PC-3 (cell line): ENCODE measurements around the gene PUS3. TPM values are rescaled to one million over a fixed set of nuclear protein-coding genes. Genes with fewer than 3 reads are reported as not detected.
A peak's percentile ranks its signal among the peaks of the same experiment; 100 is the strongest.

Experiments used
- ATAC-seq: fragments of 200-7000 bp; cut with Tn5 transposase; 2 replicates; pipeline ENCODE4 v1.9.1; 2020; ENCODE audit warnings: mild to moderate bottlenecking, moderate library complexity
- BruUV-seq: library from RNA; stranded (reverse); fragments of 400-500 nt; replicated peaks from 2 replicates; lab custom pipeline; 2021; lab: Mats Ljungman, UMichigan
- CTCF ChIA-PET: fragments of 300-600 bp; sonication (Branson Sonifier 250); formaldehyde crosslinking; loops from one replicate; lab custom pipeline; 2022; ENCODE audit warnings: antibody characterized with exemption; lab: Charles Lee
- POLR2A ChIA-PET: fragments of 300-600 bp; sonication (Branson Sonifier 250); formaldehyde crosslinking; loops from one replicate; lab custom pipeline; 2022; ENCODE audit warnings: antibody characterized with exemption; ENCODE audit not compliant: unreplicated experiment; lab: Charles Lee
- DNase-seq: peaks from one replicate; pipeline ENCODE4 v3.0.0-alpha.2; 2015
- H2AFZ ChIP-seq: fragments of 300-600 bp; sonication (generic); 2 replicates; pipeline ENCODE4 v1.6.0; 2016; ENCODE audit warnings: antibody characterized with exemption, low read length
- H3F3A ChIP-seq: fragments of 300-600 bp; sonication (generic); one replicate; pipeline ENCODE4 v1.6.0; 2017; ENCODE audit warnings: antibody characterized with exemption, low read length, control low read depth, mild to moderate bottlenecking; ENCODE audit not compliant: unreplicated experiment
- H3K27ac ChIP-seq: fragments of 300-600 bp; sonication (generic); 2 replicates; pipeline ENCODE4 v1.5.1; 2016; ENCODE audit warnings: mild to moderate bottlenecking, low read length
- H3K27me3 ChIP-seq: fragments of 300-600 bp; sonication (generic); 2 replicates; pipeline ENCODE4 v1.6.1; 2016; ENCODE audit warnings: low read length, mixed read lengths
- H3K36me3 ChIP-seq: fragments of 300-600 bp; sonication (generic); 2 replicates; pipeline ENCODE4 v1.6.1; 2016; ENCODE audit warnings: low read depth, mixed run types, low read length, mixed read lengths
- H3K4me1 ChIP-seq: fragments of 300-600 bp; sonication (generic); 2 replicates; pipeline ENCODE4 v1.5.1; 2016; ENCODE audit warnings: low read length; ENCODE audit not compliant: insufficient read depth
- H3K4me2 ChIP-seq: fragments of 300-600 bp; sonication (generic); 2 replicates; pipeline ENCODE4 v1.6.0; 2016; ENCODE audit warnings: low read length
- H3K4me3 ChIP-seq: fragments of 300-600 bp; sonication (generic); 2 replicates; pipeline ENCODE4 v1.5.1; 2016; ENCODE audit warnings: mild to moderate bottlenecking, low read length, mixed read lengths
- H3K79me2 ChIP-seq: fragments of 300-600 bp; sonication (generic); 2 replicates; pipeline ENCODE4 v1.6.1; 2017; ENCODE audit warnings: low read length, mixed read lengths
- H3K9ac ChIP-seq: fragments of 300-600 bp; sonication (generic); 2 replicates; pipeline ENCODE4 v1.6.0; 2016; ENCODE audit warnings: mild to moderate bottlenecking, low read length
- H3K9me2 ChIP-seq: fragments of 300-600 bp; sonication (generic); replicated peaks from 2 replicates; pipeline ENCODE4 v1.6.1; 2016; ENCODE audit warnings: mixed run types, low read length, mixed read lengths
- H3K9me3 ChIP-seq: fragments of 300-600 bp; sonication (generic); 2 replicates; pipeline ENCODE4 v1.6.1; 2016; ENCODE audit warnings: low read length, mixed read lengths
- H4K20me1 ChIP-seq: fragments of 300-600 bp; sonication (generic); 2 replicates; pipeline ENCODE4 v1.6.1; 2016; ENCODE audit warnings: low read length, mixed read lengths
- EZH2 ChIP-seq: fragments of 300-600 bp; sonication (generic); IDR thresholded peaks from one replicate; pipeline ENCODE4 v1.6.1; 2017; ENCODE audit warnings: antibody characterized with exemption, mild to moderate bottlenecking, low read length; ENCODE audit not compliant: unreplicated experiment
- EZH2phosphoT487 ChIP-seq: fragments of 300-600 bp; sonication (generic); IDR thresholded peaks from 2 replicates; pipeline ENCODE4 v1.6.1; 2018; ENCODE audit warnings: mild to moderate bottlenecking, antibody characterized with exemption, low read length, borderline replicate concordance
- intact Hi-C: fragments of 100-400 bp; cut with micrococcal nuclease; formaldehyde crosslinking; loops from 2 replicates; pipeline ENCODE4 v1.9.0; 2023
- total RNA-seq: library from RNA; depleted of rRNA; stranded (reverse); fragments of >200 nt; gene quantifications from 2 replicates; pipeline ENCODE4 v1.2.3, GENCODE V29; 2014
- TF ChIP-seq, protein P1 (sequence below): fragments of 300-600 bp; sonication (generic); conservative IDR thresholded peaks from 2 replicates; pipeline ENCODE4 v1.5.1; 2017; ENCODE audit warnings: antibody characterized with exemption, low read depth, mild to moderate bottlenecking, low read length

PUS3 gene
- total RNA-seq, 1 experiment from 2014 or later: 26.2 TPM

DNA sequence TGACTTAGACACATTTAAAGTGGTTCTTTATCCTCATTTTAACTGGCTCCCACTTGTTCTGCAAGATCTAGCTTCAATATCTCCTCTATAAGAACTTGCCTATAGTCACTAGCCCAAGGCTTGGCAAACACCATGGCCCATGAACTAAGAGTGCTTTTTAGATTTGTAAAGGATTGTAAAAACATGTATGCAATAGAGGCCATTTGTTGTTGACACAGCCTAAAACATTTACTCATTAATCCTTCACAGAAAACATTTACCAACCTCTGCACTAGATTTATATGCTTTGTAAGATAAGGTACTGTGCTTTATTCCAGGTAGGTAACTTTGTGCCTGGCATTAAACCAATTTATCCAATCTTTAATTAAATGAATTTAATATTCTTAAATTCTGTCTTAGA is 10.0 kb downstream of the PUS3 start:
- peaks cover 59% of the 10 kb centered on the region for H4K20me1 ChIP-seq
- H3K4me3 ChIP-seq: peak overlapping the region; percentile 51
- CTCF ChIA-PET: no interaction called here

DNA sequence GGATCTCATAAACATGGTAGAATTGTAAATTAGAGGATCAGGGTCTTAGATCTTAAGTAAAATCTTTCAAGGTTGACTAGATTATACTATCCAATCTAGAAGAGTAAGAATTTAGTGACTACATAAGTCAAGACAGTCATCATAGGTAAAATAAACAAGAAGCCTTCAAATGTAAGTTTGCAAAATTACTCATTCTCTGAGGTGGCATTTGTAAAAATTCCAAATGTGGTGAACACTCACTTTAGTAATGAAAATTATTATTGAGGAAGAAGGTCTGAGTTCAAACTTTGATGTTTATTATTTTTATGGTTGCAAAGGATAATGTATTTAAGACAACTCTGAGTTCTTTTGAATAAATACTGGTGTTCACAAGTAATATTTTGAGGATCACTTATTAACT is 10.9 kb downstream of the PUS3 start:
- peak overlapping the region; percentile 38 for H3K9ac ChIP-seq
- BruUV-seq: no TSS peak
- peaks cover 46% of the 10 kb centered on the region for H3K36me3 ChIP-seq

More for the DNA sequence above, 10.0 kb downstream of the PUS3 start:
- ATAC-seq (peak; percentile 39), DNase-seq (peak; percentile 53)
- Histone ChIP-seq H3K9me3 (no peaks in the 10 kb centered on the region), H3F3A (peaks cover 30% of the 10 kb centered on the region), H3K27me3 (no peaks in the 10 kb centered on the region), H3K4me1 (peaks cover 53% of the 10 kb centered on the region), H3K79me2 (peaks cover 95% of the 10 kb centered on the region), H2AFZ (no peak overlapping the region), H3K4me2 (peak overlapping the region; percentile 77), H3K36me3 (peaks cover 54% of the 10 kb centered on the region), H3K9me2 (no peaks in the 10 kb centered on the region), H3K9ac (peak overlapping the region; percentile 38), H3K27ac (peak overlapping the region; percentile 84)
- no TSS peak for BruUV-seq
- intact Hi-C loops: loop anchor here (1.0 to 5.0 kb wide), 2 partner anchors 168 to 301 kb away; partner anchors contain the start of gene STT3A
- POLR2A ChIA-PET: no interaction called here
- TF ChIP-seq EZH2: no peak
- TF ChIP-seq, protein P1, sequence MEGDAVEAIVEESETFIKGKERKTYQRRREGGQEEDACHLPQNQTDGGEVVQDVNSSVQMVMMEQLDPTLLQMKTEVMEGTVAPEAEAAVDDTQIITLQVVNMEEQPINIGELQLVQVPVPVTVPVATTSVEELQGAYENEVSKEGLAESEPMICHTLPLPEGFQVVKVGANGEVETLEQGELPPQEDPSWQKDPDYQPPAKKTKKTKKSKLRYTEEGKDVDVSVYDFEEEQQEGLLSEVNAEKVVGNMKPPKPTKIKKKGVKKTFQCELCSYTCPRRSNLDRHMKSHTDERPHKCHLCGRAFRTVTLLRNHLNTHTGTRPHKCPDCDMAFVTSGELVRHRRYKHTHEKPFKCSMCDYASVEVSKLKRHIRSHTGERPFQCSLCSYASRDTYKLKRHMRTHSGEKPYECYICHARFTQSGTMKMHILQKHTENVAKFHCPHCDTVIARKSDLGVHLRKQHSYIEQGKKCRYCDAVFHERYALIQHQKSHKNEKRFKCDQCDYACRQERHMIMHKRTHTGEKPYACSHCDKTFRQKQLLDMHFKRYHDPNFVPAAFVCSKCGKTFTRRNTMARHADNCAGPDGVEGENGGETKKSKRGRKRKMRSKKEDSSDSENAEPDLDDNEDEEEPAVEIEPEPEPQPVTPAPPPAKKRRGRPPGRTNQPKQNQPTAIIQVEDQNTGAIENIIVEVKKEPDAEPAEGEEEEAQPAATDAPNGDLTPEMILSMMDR: no peak
- TF ChIP-seq EZH2phosphoT487: no peak

More for the DNA sequence above, 10.9 kb downstream of the PUS3 start:
- H3K4me2 ChIP-seq: peak overlapping the region; percentile 86
- DNase-seq (peak; percentile 97), ATAC-seq (peak; percentile 14)
- H3K79me2 ChIP-seq: peaks cover 86% of the 10 kb centered on the region
- ChIA-PET CTCF (no interaction called here), POLR2A (interaction anchor here (0.6 kb wide), 1 partner anchor 320 kb away, joined by 3 read pairs; the partner anchor contains the start of gene FAM118B)
- no peak overlapping the region for H2AFZ ChIP-seq
- H3K27me3 ChIP-seq: no peaks in the 10 kb centered on the region
- H3K4me3 ChIP-seq: peak overlapping the region; percentile 83
- H3K9me3 ChIP-seq: no peaks in the 10 kb centered on the region
- H3K27ac ChIP-seq: peak overlapping the region; percentile 84
- intact Hi-C loops: loop anchor here (1.0 to 5.0 kb wide), 2 partner anchors 169 to 300 kb away; partner anchors contain the start of gene STT3A
- TF ChIP-seq EZH2: no peak
- TF ChIP-seq EZH2phosphoT487: no peak
- TF ChIP-seq, protein P1: no peak
- H3K9me2 ChIP-seq: no peaks in the 10 kb centered on the region
- peaks cover 30% of the 10 kb centered on the region for H3F3A ChIP-seq
- peaks cover 55% of the 10 kb centered on the region for H3K4me1 ChIP-seq
- H4K20me1 ChIP-seq: peaks cover 54% of the 10 kb centered on the region
